HCT116 (cell line): ENCODE measurements around the gene REEP6. TPM values are rescaled to one million over a fixed set of nuclear protein-coding genes. Genes with fewer than 3 reads are reported as not detected.

Source experiments
- ATAC-seq: fragments of 200-7000 bp; cut with Tn5 transposase; 2 replicates; pipeline ENCODE4 v1.9.1; 2020; ENCODE audit warnings: mild to moderate bottlenecking, moderate library complexity
- BruUV-seq: library from RNA; stranded (reverse); fragments of 400-500 nt; replicated peaks from 2 replicates; lab custom pipeline; 2021; lab: Mats Ljungman, UMichigan
- CTCF ChIA-PET: fragments of 300-600 bp; sonication (Branson Sonifier 250); formaldehyde crosslinking; loops from one replicate; lab custom pipeline; 2021; ENCODE audit warnings: antibody characterized with exemption; lab: Charles Lee
- POLR2A ChIA-PET: fragments of 300-600, 350-600 bp; sonication (Branson Sonifier 250); formaldehyde crosslinking; loops from one replicate; lab custom pipeline; 2021; ENCODE audit warnings: antibody characterized with exemption; lab: Charles Lee
- RAD21 ChIA-PET, 2 experiments: fragments of 300-600 bp; sonication (Branson Sonifier 250); formaldehyde crosslinking; loops; one replicate each; lab custom pipeline; 2023; ENCODE audit warnings: low total read pairs in 2 of 2; ENCODE audit not compliant: uncharacterized antibody in 2 of 2, unreplicated experiment in 2 of 2, low non-redundant PET in 1 of 2; lab: Charles Lee
- DNase-seq: peaks from one replicate; pipeline ENCODE4 v3.0.0-alpha.2; 2010; ENCODE audit warnings: low read depth, low spot score
- H2AFZ ChIP-seq: fragments of 200-600 bp; shearing (Covaris generic), sonication (generic); 2 replicates; pipeline ENCODE4 v1.6.1; 2017; ENCODE audit warnings: low read depth, mixed run types, mixed read lengths, antibody characterized with exemption, low read length; ENCODE audit not compliant: poor library complexity, severe bottlenecking
- H3K27ac ChIP-seq: 2 replicates; pipeline ENCODE4 v1.5.1; 2012; ENCODE audit warnings: low read depth, low read length
- H3K27me3 ChIP-seq: fragments of 200-600 bp; sonication (generic); 2 replicates; pipeline ENCODE4 v1.6.1; 2016; ENCODE audit warnings: mixed run types, low read length, mixed read lengths; ENCODE audit not compliant: insufficient read depth
- H3K36me3 ChIP-seq, 2 experiments: fragments of 200-500 bp in 1 of 2; fragments of 200-600 bp in 1 of 2; sonication (Bioruptor generic) in 1 of 2; sonication (generic) in 1 of 2; 2 replicates each; pipeline versions ENCODE4 v1.5.1 to v1.6.1; 2014 to 2016; ENCODE audit warnings: low read length in 2 of 2, inconsistent platforms in 1 of 2, mixed read lengths in 1 of 2, mixed run types in 1 of 2; ENCODE audit not compliant: insufficient read depth in 2 of 2, control insufficient read depth in 1 of 2
- H3K4me1 ChIP-seq, 2 experiments: fragments of 200-600 bp in 1 of 2; sonication (generic) in 1 of 2; 2 replicates each; pipeline versions ENCODE4 v1.5.1 to v1.6.1; 2012 to 2017; ENCODE audit warnings: low read length in 2 of 2, inconsistent platforms in 1 of 2, mild to moderate bottlenecking in 1 of 2, mixed read lengths in 1 of 2, mixed run types in 1 of 2, moderate library complexity in 1 of 2; ENCODE audit not compliant: insufficient read depth in 2 of 2, control insufficient read depth in 1 of 2
- H3K4me2 ChIP-seq: fragments of 200-600 bp; sonication (generic); 2 replicates; pipeline ENCODE4 v1.6.1; 2017; ENCODE audit warnings: mixed run types, low read length, mixed read lengths
- H3K4me3 ChIP-seq, 2 experiments: fragments of 200-600 bp in 1 of 2; sonication (generic) in 1 of 2; replicated peaks in 1 of 2; 2 replicates each; pipeline ENCODE4 v1.5.1; 2011 to 2016; ENCODE audit warnings: low read length in 2 of 2, control low read depth in 1 of 2, low read depth in 1 of 2, mild to moderate bottlenecking in 1 of 2, mixed read lengths in 1 of 2, mixed run types in 1 of 2
- H3K79me2 ChIP-seq: fragments of 200-600 bp; sonication (generic); 2 replicates; pipeline ENCODE4 v1.6.1; 2017; ENCODE audit warnings: mild to moderate bottlenecking, mixed run types, low read length, moderate library complexity, mixed read lengths; ENCODE audit not compliant: insufficient read depth
- H3K9ac ChIP-seq: fragments of 200-600 bp; sonication (generic); 2 replicates; pipeline ENCODE4 v1.6.1; 2016; ENCODE audit warnings: low read length, mixed read lengths
- H3K9me2 ChIP-seq: fragments of 200-600 bp; sonication (generic), shearing (Covaris generic); 2 replicates; pipeline ENCODE4 v1.6.1; 2017; ENCODE audit warnings: mixed run types, mild to moderate bottlenecking, moderate library complexity; ENCODE audit not compliant: insufficient read depth
- H3K9me3 ChIP-seq, 2 experiments: fragments of 200-500 bp in 1 of 2; fragments of 200-600 bp in 1 of 2; sonication (Bioruptor generic) in 1 of 2; sonication (generic) in 1 of 2; 2 replicates each; pipeline ENCODE4 v1.6.1; 2014 to 2017; ENCODE audit warnings: low read length in 2 of 2, mixed read lengths in 2 of 2, inconsistent platforms in 1 of 2, low read depth in 1 of 2, mild to moderate bottlenecking in 1 of 2, mixed run types in 1 of 2, moderate library complexity in 1 of 2; ENCODE audit not compliant: control insufficient read depth in 1 of 2, insufficient read depth in 1 of 2
- H4K20me1 ChIP-seq: fragments of 200-600 bp; sonication (generic), shearing (Covaris generic); 2 replicates; pipeline ENCODE4 v1.6.1; 2017; ENCODE audit warnings: mixed run types, mild to moderate bottlenecking, moderate library complexity; ENCODE audit not compliant: insufficient read depth
- CTCF ChIP-seq, 3 experiments: fragments of 200-600 bp in 1 of 3; sonication (generic) in 1 of 3; IDR thresholded peaks in 2 of 3; conservative IDR thresholded peaks in 1 of 3; 2 replicates each; pipeline ENCODE4 v1.5.1; 2012 to 2017; ENCODE audit warnings: low read depth in 2 of 3, low read length in 2 of 3, antibody characterized with exemption in 1 of 3, borderline replicate concordance in 1 of 3, control low read depth in 1 of 3, mild to moderate bottlenecking in 1 of 3, mixed read lengths in 1 of 3, mixed run types in 1 of 3, moderate library complexity in 1 of 3; ENCODE audit not compliant: insufficient read depth in 1 of 3
- FOSL1 ChIP-seq: IDR thresholded peaks from 2 replicates; pipeline ENCODE4 v1.6.1; 2012; ENCODE audit warnings: low read depth
- MAX ChIP-seq: IDR thresholded peaks from 2 replicates; pipeline ENCODE4 v1.6.1; 2012
- POLR2AphosphoS5 ChIP-seq: IDR thresholded peaks from 2 replicates; pipeline ENCODE4 v1.6.1; 2011; ENCODE audit warnings: mild to moderate bottlenecking, low read depth, low read length, moderate library complexity
- intact Hi-C: fragments of 100-400 bp; cut with micrococcal nuclease; formaldehyde crosslinking; loops from 2 replicates; pipeline ENCODE4 v1.10.0; 2022
- total RNA-seq: library from RNA; stranded (reverse); gene quantifications from one replicate; pipeline ENCODE4 v1.2.1, GENCODE V29; 2021; ENCODE audit not compliant: unreplicated experiment

The REEP6 gene
- total RNA-seq, 1 experiment from 2014 or later, result 53.9 TPM

- peak overlapping the region; percentile 57 to 66 for H3K4me3 ChIP-seq
- H3K27me3 ChIP-seq, result no peaks in the 10 kb centered on the region
- H3K4me2 ChIP-seq, result peak overlapping the region; percentile 96
- no peaks in the 10 kb centered on the region for H4K20me1 ChIP-seq
- H2AFZ ChIP-seq, result no peak overlapping the region
- H3K27ac ChIP-seq, result peak overlapping the region; percentile 91; the same call in 1 of the 2 replicates
- H3K9ac ChIP-seq, result peak overlapping the region; percentile 60
- peaks cover 19 to 39% of the 10 kb centered on the region in 2 experiments for H3K4me1 ChIP-seq
- ATAC-seq (peak; percentile 9), DNase-seq (no peak)
- peaks cover 0 to 3% of the 10 kb centered on the region in 2 experiments; a peak in 1 of 4 replicates for H3K36me3 ChIP-seq
- POLR2A ChIA-PET, result interaction anchor here (1.0 to 2.4 kb wide), 5 partner anchors 16 to 340 kb away, joined by 3 to 8 read pairs (median 5); partner anchors contain the start of gene REEP6
- BruUV-seq, result no TSS peak
- no peaks in the 10 kb centered on the region for H3K9me3 ChIP-seq
- RAD21 ChIA-PET, result interaction anchor here in 1 of 2 experiments (0.7 kb wide), 1 partner anchor 64 kb away, joined by 3 read pairs; no protein-coding TSS in a partner anchor
- intact Hi-C loops, result no loop called here
- TF ChIP-seq CTCF (IDR thresholded peaks at IDR 0.05 in 2 of 3, conservative IDR thresholded peaks at IDR 0.05 in 1 of 3; ENCODE audit: borderline replicate concordance in 1 of 3, insufficient read depth in 1 of 3, low read depth in 2 of 3, low read length in 2 of 3) (peak in 2 of 3 experiments; percentile 24 to 37; a peak in 3 of 6 replicates), FOSL1 (no peak), POLR2AphosphoS5 (no peak), MAX (peak; percentile 38; the same call in 1 of the 2 replicates)
- CTCF ChIA-PET, result interaction anchor here (0.9 to 1.7 kb wide), 3 partner anchors 16 to 156 kb away, joined by 3 to 7 read pairs (median 3); no protein-coding TSS in a partner anchor
- H3K9me2 ChIP-seq, result no peaks in the 10 kb centered on the region
- H3K79me2 ChIP-seq, result peaks cover 22% of the 10 kb centered on the region; the same call in 1 of the 2 replicates
These were observed 19.3 kb upstream of the REEP6 start for GRCh38 chr19:1471515-1472160.
